Aorta (tissue), 5 donors: Measurements from ENCODE around the gene OAS2. TPM values are rescaled to one million over a fixed set of nuclear protein-coding genes. Genes with fewer than 3 reads are reported as not detected.

Source experiments
- ATAC-seq: fragments of 200-7000 bp; cut with Tn5 transposase; one replicate; pipeline ENCODE4 v1.9.1; 2022; ENCODE audit warnings: moderate library complexity; ENCODE audit not compliant: low FRiP score
- DNase-seq, 2 donors: peaks; one replicate each; pipeline ENCODE4 v3.0.0-alpha.2; 2020
- H3K27ac ChIP-seq, 2 donors: one replicate each; pipeline ENCODE4 v1.5.1; 2013; ENCODE audit warnings: low read length in 2 of 2, mild to moderate bottlenecking in 2 of 2, moderate library complexity in 2 of 2, control low read depth in 1 of 2, inconsistent platforms in 1 of 2, low read depth in 1 of 2
- H3K27me3 ChIP-seq, 2 donors: one replicate each; pipeline ENCODE4 v1.6.1; 2013; ENCODE audit warnings: control low read depth in 1 of 2, low read length in 1 of 2, mild to moderate bottlenecking in 1 of 2, moderate library complexity in 1 of 2; ENCODE audit not compliant: insufficient read depth in 2 of 2, control insufficient read depth in 1 of 2
- H3K36me3 ChIP-seq, 2 donors: one replicate each; pipeline ENCODE4 v1.6.1; 2013; ENCODE audit warnings: control low read depth in 1 of 2, low read length in 1 of 2, mild to moderate bottlenecking in 1 of 2; ENCODE audit not compliant: insufficient read depth in 2 of 2, control insufficient read depth in 1 of 2
- H3K4me1 ChIP-seq, 2 donors: one replicate each; pipeline ENCODE4 v1.6.1; 2013; ENCODE audit warnings: low read length in 2 of 2, control low read depth in 1 of 2, mild to moderate bottlenecking in 1 of 2, moderate library complexity in 1 of 2; ENCODE audit not compliant: insufficient read depth in 2 of 2, control insufficient read depth in 1 of 2
- H3K4me3 ChIP-seq, 2 donors: one replicate each; pipeline ENCODE4 v1.5.1; 2013; ENCODE audit warnings: low read length in 2 of 2, control low read depth in 1 of 2, mild to moderate bottlenecking in 1 of 2
- H3K9me3 ChIP-seq: one replicate; pipeline ENCODE4 v1.6.1; 2013; ENCODE audit warnings: mild to moderate bottlenecking, low read length; ENCODE audit not compliant: control insufficient read depth
- WGBS, 2 donors: extraction: QIAGEN DNeasy Blood & Tissue Kit; methylation state at CpG; one replicate each; pipeline ENCODE4 v1.1.7; 2013; 5-methylcytosine and 5-hydroxymethylcytosine counted together
- intact Hi-C, 2 donors: fragments of 100-400 bp; cut with DNase I; formaldehyde crosslinking; loops; one replicate each; pipeline versions ENCODE4 v1.14.2 to v1.15.0; 2022
- polyA plus RNA-seq, 2 donors: library from polyadenylated mRNA; stranded (reverse); fragments of 200-250 nt; gene quantifications; one replicate each; pipeline ENCODE4 v1.2.3, GENCODE V29; 2013
- total RNA-seq, 2 donors: library from RNA; stranded (reverse); fragmentation: NEBNext Ultra II Directional; extraction: Animal tissue kit (Norgen Biotek cat#: 25700); gene quantifications; one replicate each; pipeline ENCODE4 v1.2.1, GENCODE V29; 2021
- donor health status: healthy with polysubstance abuse.
- donor health status: Bipolar disorder and iron deficiency.
- donor health status: DM: no; HTN: no; CAD: no.
- donor health status: DM: no; HTN: no; CAD: no.
- donor health status: DM: yes; HTN: yes; CAD: no.

The OAS2 gene
- total and polyA plus RNA-seq, 4 donors, result 4.8 to 18.6 (median 10.4) TPM

DNA sequence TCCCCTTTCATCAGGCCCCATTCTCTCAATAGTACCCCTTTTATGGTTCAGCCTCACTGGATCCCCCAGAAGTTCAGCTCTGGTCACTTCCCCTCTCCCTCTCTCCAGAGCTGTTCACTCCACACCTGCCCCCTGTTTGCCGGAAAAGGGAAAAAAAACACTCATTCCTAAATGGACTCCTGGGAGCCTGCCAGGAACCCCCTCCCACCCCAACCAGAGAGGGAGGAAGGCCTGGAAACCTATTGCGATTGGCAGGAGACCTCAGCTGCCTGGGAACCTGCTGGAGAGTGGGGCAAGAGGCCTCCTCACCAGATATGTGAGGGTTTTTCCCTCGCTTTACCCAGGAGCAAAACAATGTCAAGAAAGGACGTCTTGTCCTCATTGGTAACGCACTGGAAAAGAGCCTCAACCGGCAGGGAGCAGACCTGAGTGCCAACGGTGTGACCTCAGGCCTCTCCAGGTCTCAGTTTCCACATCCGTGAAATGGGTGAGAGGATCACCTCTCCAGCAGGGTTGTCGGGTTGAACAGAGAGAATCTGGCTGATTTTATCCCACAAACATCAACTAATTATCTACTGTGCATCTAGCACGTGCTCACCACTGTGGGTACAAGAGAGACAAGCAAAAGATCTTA, 82.9 kb downstream of the OAS2 start:
- ATAC-seq (no peak), DNase-seq (no peak)
- Histone ChIP-seq H3K9me3 (no peaks in the 10 kb centered on the region), H3K4me3 (no peak overlapping the region), H3K27me3 (peaks cover 0 to 3% of the 10 kb centered on the region in 2 donors), H3K4me1 (no peaks in the 10 kb centered on the region), H3K36me3 (no peaks in the 10 kb centered on the region), H3K27ac (no peak overlapping the region)
- intact Hi-C loops, result no loop called here
- 55 to 57% methylated on average over 10 of the region's 10 CpGs for WGBS, 2 donors

Other genes starting within 250 kb of the OAS2 start
- under 1 TPM in 1 of 2 donors, not detected in 1; 0.55 TPM for gene RPH3A, start 186.8 kb upstream of the OAS2 start, total RNA-seq
- not detected for gene RPH3A, start 186.8 kb upstream of the OAS2 start, polyA plus RNA-seq
- gene OAS1, start 71.6 kb upstream of the OAS2 start, total RNA-seq, result 10 to 100 TPM; 20.9 to 25.0 TPM
- 10 to 100 TPM in 1 of 2 donors, 1 to 10 TPM in 1; 3.8 to 26.0 TPM for gene OAS1, start 71.6 kb upstream of the OAS2 start, polyA plus RNA-seq
- gene OAS3, start 40.0 kb upstream of the OAS2 start, total RNA-seq, result 10 to 100 TPM; 16.7 to 19.1 TPM
- 1 to 10 TPM; 2.6 to 4.8 TPM for gene OAS3, start 40.0 kb upstream of the OAS2 start, polyA plus RNA-seq
- 1 to 10 TPM; 4.2 to 4.8 TPM for gene DTX1, start 78.2 kb downstream of the OAS2 start, total RNA-seq
- gene DTX1, start 78.2 kb downstream of the OAS2 start, polyA plus RNA-seq, result under 1 TPM; 0.15 to 0.38 TPM
- gene RASAL1, start 157.2 kb downstream of the OAS2 start, total RNA-seq, result not detected
- gene RASAL1, start 157.2 kb downstream of the OAS2 start, polyA plus RNA-seq, result not detected
- not detected for gene CFAP73, start 171.2 kb downstream of the OAS2 start, total RNA-seq
- gene CFAP73, start 171.2 kb downstream of the OAS2 start, polyA plus RNA-seq, result under 1 TPM in 1 of 2 donors, not detected in 1; 0.10 TPM
- gene DDX54, start 207.0 kb downstream of the OAS2 start, total RNA-seq, result 10 to 100 TPM; 47.2 to 48.6 TPM
- gene DDX54, start 207.0 kb downstream of the OAS2 start, polyA plus RNA-seq, result 10 to 100 TPM; 12.6 to 70.8 TPM
- gene RITA1, start 207.2 kb downstream of the OAS2 start, total RNA-seq, result 10 to 100 TPM in 1 of 2 donors, 1 to 10 TPM in 1; 6.1 to 10.0 TPM
- gene RITA1, start 207.2 kb downstream of the OAS2 start, polyA plus RNA-seq, result 10 to 100 TPM; 10.8 to 11.5 TPM
- 100 to 1,000 TPM in 1 of 2 donors, 10 to 100 TPM in 1; 65.9 to 128 TPM for gene TPCN1, start 242.9 kb downstream of the OAS2 start, total RNA-seq
- gene TPCN1, start 242.9 kb downstream of the OAS2 start, polyA plus RNA-seq, result 100 to 1,000 TPM in 1 of 2 donors, 10 to 100 TPM in 1; 21.4 to 108 TPM